ENCODE results near the gene MAMDC2. TPM values are rescaled to one million over a fixed set of nuclear protein-coding genes. Genes with fewer than 3 reads are reported as not detected.

Gene MAMDC2
- total RNA-seq, 1 experiment from 2014 or later, result 4.6 TPM

GRCh38 chr9:70119786-70120185, 76.1 kb downstream of the MAMDC2 start:
- DNase-seq, result no peak
- H2BK12ac ChIP-seq (ENCODE audit: insufficient read length, low read depth, low read length), result no peak overlapping the region
- no peak for TF ChIP-seq CTCF (conservative IDR thresholded peaks at IDR 0.05)
- H3K27ac ChIP-seq (ENCODE audit: insufficient read length, low read depth, low read length), result no peak overlapping the region
- no peak overlapping the region for H4K8ac ChIP-seq (replicated peaks; ENCODE audit: insufficient read length, low read depth, low read length)
- no peak overlapping the region for H3K4ac ChIP-seq (ENCODE audit: low read depth, low read length)
- no peak overlapping the region for H4K5ac ChIP-seq (ENCODE audit: insufficient read length, low read depth, low read length)
- peaks cover 3% of the 10 kb centered on the region for H3K4me1 ChIP-seq (ENCODE audit: insufficient read depth, low read length)
- H3K23me2 ChIP-seq (ENCODE audit: insufficient read length, low read depth, low read length, poor library complexity, severe bottlenecking), result no peaks in the 10 kb centered on the region
- H3K9ac ChIP-seq (ENCODE audit: extremely low read depth, insufficient read length, low read length), result no peak overlapping the region
- H3K4me3 Mint-ChIP-seq, result no peak overlapping the region
- H3K9me3 Mint-ChIP-seq, result no peaks in the 10 kb centered on the region
- H3K27me3 Mint-ChIP-seq (ENCODE audit: low read depth), result no peaks in the 10 kb centered on the region
- H2BK15ac ChIP-seq (ENCODE audit: low read depth, low read length), result no peak overlapping the region
- no peak overlapping the region for H2BK20ac ChIP-seq (ENCODE audit: low read depth, low read length, poor library complexity, severe bottlenecking)
- no peak overlapping the region for H2AK5ac ChIP-seq (ENCODE audit: insufficient read length, low read length)
- H3K27ac Mint-ChIP-seq, result no peak overlapping the region
- peaks cover 30 to 33% of the 10 kb centered on the region in 2 experiments for H3K4me1 Mint-ChIP-seq
- H3K14ac ChIP-seq (ENCODE audit: insufficient read depth, low read length), result no peak overlapping the region
- no peak overlapping the region for H2AFZ ChIP-seq (ENCODE audit: low read length)
- no peak overlapping the region for H3K18ac ChIP-seq (ENCODE audit: insufficient read length, low read depth, low read length)
- no CpG with 5 or more reads among the region's 2 CpGs for WGBS (ENCODE audit: extremely low coverage, insufficient read length, low lambda C conversion rate)
- H2BK5ac ChIP-seq (ENCODE audit: insufficient read length, low read length), result no peak overlapping the region
- H3K79me2 ChIP-seq (ENCODE audit: insufficient read depth, low read length), result no peaks in the 10 kb centered on the region
- no peak overlapping the region for H3T11ph ChIP-seq (ENCODE audit: low read length)
- no peak overlapping the region for H2BK120ac ChIP-seq (ENCODE audit: low read depth, low read length, poor library complexity, severe bottlenecking)
- H4K91ac ChIP-seq (ENCODE audit: insufficient read length, low read depth, low read length), result no peak overlapping the region
- no peaks in the 10 kb centered on the region for H3K27me3 ChIP-seq (ENCODE audit: insufficient read depth, low read length)
- no peak overlapping the region for H3K4me2 ChIP-seq (ENCODE audit: insufficient read depth, insufficient read length, low read length)
- H3K9me3 ChIP-seq (ENCODE audit: control insufficient read depth, low read depth, low read length), result no peaks in the 10 kb centered on the region
- H4K20me1 ChIP-seq (ENCODE audit: control insufficient read depth, insufficient read depth, insufficient read length), result no peaks in the 10 kb centered on the region
- no peak overlapping the region for H3K23ac ChIP-seq (ENCODE audit: insufficient read length, low read depth, low read length)
- H3K36me3 Mint-ChIP-seq (ENCODE audit: insufficient read depth in 1 of 3, low read depth in 3 of 3), result peaks cover 5 to 7% (median 6%) of the 10 kb centered on the region in 3 experiments; a peak in 5 of 7 replicates
- no peak overlapping the region for H3K56ac ChIP-seq (ENCODE audit: insufficient read length, low read depth, low read length)
- no peaks in the 10 kb centered on the region for H3K79me1 ChIP-seq (ENCODE audit: insufficient read depth, low read depth, low read length, poor library complexity, severe bottlenecking)
